GM11168 (cell line): ENCODE results near the gene KCTD2.
"Not testable (repeated sequence)": the region's sequence is repeated elsewhere in the genome, so short reads cannot be mapped to it uniquely, and the experiment has no call there.

Experiments used
- in situ Hi-C: fragments of 300-500 bp; cut with MboI; formaldehyde crosslinking; loops from one replicate; pipeline ENCODE4 v1.12.0; 2022; ENCODE audit warnings: low sequenced_read_pairs; ENCODE audit not compliant: unreplicated experiment

The KCTD2 gene

GRCh38 chr17:75048249-75048878 is 1.3 kb downstream of the KCTD2 start:
- in situ Hi-C loops: no loop called here

- in situ Hi-C loops: no loop called here
Measured at GRCh38 chr17:75049057-75049456, 2.0 kb downstream of the KCTD2 start.

GRCh38 chr17:75049706-75050105 is 2.7 kb downstream of the KCTD2 start:
- in situ Hi-C loops: no loop called here

GRCh38 chr17:75051941-75052340 is 4.9 kb downstream of the KCTD2 start:
- in situ Hi-C loops: no loop called here

- in situ Hi-C loops: no loop called here
Measured at GRCh38 chr17:75059369-75060345, 12.6 kb downstream of the KCTD2 start.

- in situ Hi-C loops: no loop called here
Measured at GRCh38 chr17:75060434-75061054, 13.5 kb downstream of the KCTD2 start.

- in situ Hi-C loops: no loop called here
Measured at GRCh38 chr17:75061055-75061438, 14.0 kb downstream of the KCTD2 start.

GRCh38 chr17:75061618-75062017 is 14.6 kb downstream of the KCTD2 start:
- in situ Hi-C loops: no loop called here

- in situ Hi-C loops: no loop called here
Measured at GRCh38 chr17:75063201-75063600, 16.2 kb downstream of the KCTD2 start.

GRCh38 chr17:75063626-75064025 is 16.6 kb downstream of the KCTD2 start:
- in situ Hi-C loops: no loop called here

- in situ Hi-C loops: no loop called here
Measured at GRCh38 chr17:75064040-75064439, 17.0 kb downstream of the KCTD2 start.

- in situ Hi-C loops: no loop called here
Measured at GRCh38 chr17:75064460-75064859, 17.4 kb downstream of the KCTD2 start.

GRCh38 chr17:75064867-75065561 is 18.0 kb downstream of the KCTD2 start:
- in situ Hi-C loops: no loop called here

GRCh38 chr17:75065562-75066151 is 18.6 kb downstream of the KCTD2 start:
- in situ Hi-C loops: no loop called here

- in situ Hi-C loops: no loop called here
Measured at GRCh38 chr17:75067856-75068255, 20.8 kb downstream of the KCTD2 start.

GRCh38 chr17:75068750-75069149 is 21.7 kb downstream of the KCTD2 start:
- in situ Hi-C loops: no loop called here

GRCh38 chr17:75069783-75070182 is 22.8 kb downstream of the KCTD2 start:
- in situ Hi-C loops: no loop called here

- in situ Hi-C loops: not testable (repeated sequence)
Measured at GRCh38 chr17:75071478-75072271, 24.6 kb downstream of the KCTD2 start.

GRCh38 chr17:75072909-75073308 is 25.9 kb downstream of the KCTD2 start:
- in situ Hi-C loops: not testable (repeated sequence)
